Astrocyte of the cerebellum (primary cell): ENCODE measurements around the gene MYCL.

Experiments
- DNase-seq: peaks from one replicate; pipeline ENCODE4 v3.0.0-alpha.2; 2011; ENCODE audit warnings: low read depth
- H3K4me3 ChIP-seq: 2 replicates; pipeline ENCODE4 v1.5.1; 2011; ENCODE audit warnings: mild to moderate bottlenecking, low read depth, low read length, moderate library complexity
- CTCF ChIP-seq: IDR thresholded peaks from 2 replicates; pipeline ENCODE4 v1.5.1; 2012; ENCODE audit warnings: low read length, low read depth, moderate library complexity, mild to moderate bottlenecking; ENCODE audit errors: missing control alignments
- in situ Hi-C: cut with HindIII; loops from 2 replicates; pipeline ENCODE4 v1.10.0; 2017; ENCODE audit warnings: low sequenced_read_pairs

MYCL gene

GRCh38 chr1:39857126-39857878, 44.4 kb downstream of the MYCL start:
- no peak for DNase-seq
- in situ Hi-C loops: no loop called here
- TF ChIP-seq CTCF: no peak
- no peak overlapping the region for H3K4me3 ChIP-seq

- no peak overlapping the region for H3K4me3 ChIP-seq
- in situ Hi-C loops: no loop called here
- TF ChIP-seq CTCF: no peak
- no peak for DNase-seq
Measured at GRCh38 chr1:39854738-39855137, 47.0 kb downstream of the MYCL start.

GRCh38 chr1:39854314-39854713, 47.4 kb downstream of the MYCL start:
- DNase-seq: no peak
- H3K4me3 ChIP-seq: no peak overlapping the region
- TF ChIP-seq CTCF: no peak
- in situ Hi-C loops: no loop called here

GRCh38 chr1:39852876-39853275, 48.8 kb downstream of the MYCL start:
- no peak for DNase-seq
- in situ Hi-C loops: no loop called here
- TF ChIP-seq CTCF: no peak
- H3K4me3 ChIP-seq: no peak overlapping the region

- in situ Hi-C loops: no loop called here
- no peak for DNase-seq
- no peak for TF ChIP-seq CTCF
- H3K4me3 ChIP-seq: no peak overlapping the region
Measured at GRCh38 chr1:39852214-39852791, 49.4 kb downstream of the MYCL start.

- TF ChIP-seq CTCF: no peak
- in situ Hi-C loops: no loop called here
- no peak overlapping the region for H3K4me3 ChIP-seq
- no peak for DNase-seq
Measured at GRCh38 chr1:39850606-39851216, 51.0 kb downstream of the MYCL start.
